Measurements from ENCODE around the gene TTC24.
A peak's percentile ranks its signal among the peaks of the same experiment; 100 is the strongest.
"Not testable (repeated sequence)": the region's sequence is repeated elsewhere in the genome, so short reads cannot be mapped to it uniquely, and the experiment has no call there.

TTC24 gene

DNA sequence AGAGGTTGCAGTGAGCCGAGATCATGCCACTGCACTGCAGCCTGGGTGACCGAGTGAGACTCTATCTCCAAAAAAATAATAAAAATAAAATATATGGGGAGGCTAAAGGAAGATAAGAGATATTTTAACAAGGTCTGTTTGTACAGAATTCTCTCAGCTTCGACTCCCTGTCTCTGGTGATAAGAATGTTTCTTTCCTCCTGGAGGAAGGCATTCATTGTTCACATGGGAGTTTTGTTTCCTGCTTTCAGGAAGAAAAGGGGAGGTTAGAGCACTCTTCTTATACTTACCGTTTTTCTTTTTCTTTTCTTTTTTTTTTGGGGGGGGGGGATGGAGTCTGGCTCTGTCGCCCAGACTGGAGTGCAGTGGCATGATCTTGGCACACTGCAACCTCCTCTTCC lies 10.0 kb downstream of the TTC24 start:
- no peak for DNase-seq

DNA sequence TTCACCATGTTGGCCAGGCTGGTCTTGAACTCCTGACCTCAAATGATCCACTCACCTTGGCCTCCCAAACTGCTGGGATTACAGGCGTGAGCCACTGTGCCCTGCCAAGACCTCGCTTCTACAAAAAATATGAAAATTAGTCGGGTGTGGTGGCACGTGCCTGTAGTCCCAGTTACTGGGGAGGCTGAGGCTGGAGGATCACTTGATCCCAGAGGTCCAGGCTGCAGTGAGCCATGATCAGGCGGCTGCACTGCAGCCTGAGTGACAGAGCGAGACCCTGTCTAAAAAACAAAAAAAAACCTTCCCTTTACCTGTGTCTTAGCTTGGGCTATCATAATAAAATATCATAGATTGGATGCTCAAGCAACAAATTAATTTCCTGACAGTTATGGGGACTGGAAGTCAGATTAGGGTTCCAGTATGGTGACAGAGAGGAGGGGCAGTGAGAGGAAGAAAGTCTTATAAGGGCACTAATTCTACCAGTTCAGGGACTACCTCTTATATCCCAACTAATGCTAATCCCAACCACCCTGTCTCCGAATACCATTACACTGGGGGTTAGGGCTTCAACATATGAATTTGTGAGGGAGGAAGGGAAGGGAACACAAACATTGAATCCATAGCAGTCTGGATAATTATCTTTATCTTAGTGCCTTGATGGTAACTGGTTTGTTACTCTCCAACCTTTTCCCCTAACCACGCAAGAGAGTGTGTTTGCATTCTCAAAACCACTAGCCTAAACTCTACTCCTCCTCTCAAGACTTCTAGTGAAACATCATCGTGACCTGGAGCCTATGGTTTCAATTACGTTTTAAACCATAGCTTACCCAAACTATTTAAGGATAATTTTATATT lies 11.0 kb downstream of the TTC24 start:
- no peak for DNase-seq

DNA sequence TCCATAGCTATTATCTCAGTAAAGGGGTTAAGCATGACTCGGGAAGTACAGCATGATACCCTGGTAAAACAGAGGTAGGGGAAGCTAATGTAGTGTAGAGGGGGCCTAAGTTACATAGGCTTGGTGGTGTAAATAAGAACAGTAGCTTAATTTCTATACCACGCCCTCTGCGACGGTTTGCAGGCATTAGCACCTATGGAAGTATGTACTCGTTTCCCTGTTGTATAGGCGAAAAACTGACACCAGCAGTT lies 11.6 kb downstream of the TTC24 start:
- no peak for DNase-seq

DNA sequence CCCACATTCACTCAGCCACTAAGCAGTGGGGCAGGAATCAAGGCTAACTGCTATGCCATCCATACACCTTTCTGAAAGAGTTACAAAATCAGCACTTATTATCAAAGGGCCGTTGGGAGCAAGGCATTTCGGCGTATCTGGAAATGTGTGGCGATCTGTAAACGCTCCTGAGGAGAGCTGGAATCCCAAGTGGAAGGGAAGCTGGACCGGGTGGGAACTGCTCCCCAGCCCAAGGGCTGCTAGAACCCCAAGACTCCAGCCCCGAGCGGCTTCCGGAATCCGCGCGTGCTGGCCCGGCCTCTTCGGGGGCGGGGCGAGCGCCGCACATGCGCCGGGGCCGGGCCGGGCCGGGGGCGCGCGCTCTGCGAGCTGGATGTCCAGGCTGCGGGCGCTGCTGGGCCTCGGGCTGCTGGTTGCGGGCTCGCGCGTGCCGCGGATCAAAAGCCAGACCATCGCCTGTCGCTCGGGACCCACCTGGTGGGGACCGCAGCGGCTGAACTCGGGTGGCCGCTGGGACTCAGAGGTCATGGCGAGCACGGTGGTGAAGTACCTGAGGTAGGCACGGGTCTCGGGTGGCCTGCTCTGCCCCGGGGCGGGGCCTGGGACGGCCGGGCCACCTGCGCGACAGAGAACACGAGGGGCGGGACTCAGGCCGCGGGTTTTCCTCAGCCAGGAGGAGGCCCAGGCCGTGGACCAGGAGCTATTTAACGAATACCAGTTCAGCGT lies 12.1 kb downstream of the TTC24 start, which contains the start of gene NAXE:
Gene NAXE, plus strand, starts transcription at position 345 of the 726 bp plus-strand sequence. Its CDS starts 29 bp downstream, at position 374.
- DNase-seq, result peak; percentile 87

DNA sequence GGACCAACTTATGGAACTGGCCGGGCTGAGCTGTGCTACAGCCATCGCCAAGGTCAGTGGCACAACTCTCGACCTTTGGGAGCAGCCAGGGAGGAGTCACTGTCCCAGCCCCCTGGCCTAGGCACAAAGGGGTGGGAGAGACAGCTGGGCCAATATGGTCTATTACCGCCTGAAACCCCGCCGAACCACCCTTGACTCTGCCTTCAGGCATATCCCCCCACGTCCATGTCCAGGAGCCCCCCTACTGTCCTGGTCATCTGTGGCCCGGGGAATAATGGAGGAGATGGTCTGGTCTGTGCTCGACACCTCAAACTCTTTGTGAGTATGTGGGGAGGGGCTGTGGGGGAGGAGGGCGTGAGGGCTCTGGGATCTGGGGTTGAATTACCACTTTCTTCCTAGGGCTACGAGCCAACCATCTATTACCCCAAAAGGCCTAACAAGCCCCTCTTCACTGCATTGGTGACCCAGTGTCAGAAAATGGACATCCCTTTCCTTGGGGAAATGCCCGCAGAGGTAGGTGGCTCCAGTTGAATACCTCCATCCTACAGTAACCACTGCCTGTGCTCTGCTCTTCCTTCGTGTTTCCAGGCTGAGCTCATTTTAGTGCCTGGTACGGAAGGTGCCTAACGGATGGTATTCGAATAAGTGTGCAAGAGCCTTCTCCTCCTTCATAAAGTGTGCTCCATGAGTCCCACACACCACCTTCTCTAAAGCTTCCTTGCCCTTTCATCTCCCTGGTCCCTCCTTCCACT lies 12.8 kb downstream of the TTC24 start:
- no peak for DNase-seq

DNA sequence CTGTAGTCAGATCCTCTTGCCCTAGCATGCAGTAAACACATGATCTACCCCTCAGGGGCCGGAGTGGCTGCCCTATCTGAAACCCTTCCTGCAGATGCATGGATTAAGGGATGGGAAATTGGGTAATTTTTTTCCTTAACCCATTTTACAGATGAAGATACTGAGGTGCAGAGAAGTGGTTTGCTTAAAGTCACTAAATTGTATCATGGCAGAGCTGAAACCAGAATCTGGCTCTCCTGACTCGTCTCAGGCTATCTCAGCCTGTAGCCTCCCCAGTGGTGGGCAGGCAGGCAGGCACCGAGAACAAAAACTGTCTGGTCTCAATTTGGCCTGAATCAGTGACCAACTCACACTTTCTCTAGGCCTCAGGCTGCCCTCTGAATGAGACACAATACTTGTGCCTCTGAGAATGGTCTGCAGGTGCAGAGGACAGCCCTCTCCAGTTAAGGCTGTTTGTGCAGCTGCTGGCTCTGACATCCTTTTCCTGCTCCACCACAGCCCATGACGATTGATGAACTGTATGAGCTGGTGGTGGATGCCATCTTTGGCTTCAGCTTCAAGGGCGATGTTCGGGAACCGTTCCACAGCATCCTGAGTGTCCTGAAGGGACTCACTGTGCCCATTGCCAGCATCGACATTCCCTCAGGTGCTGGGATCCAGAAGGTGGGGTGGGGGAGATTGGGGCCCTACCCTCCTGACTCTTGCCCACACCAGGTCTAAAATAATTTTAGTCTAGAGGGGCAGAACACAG lies 13.6 kb downstream of the TTC24 start:
- no peak for DNase-seq

DNA sequence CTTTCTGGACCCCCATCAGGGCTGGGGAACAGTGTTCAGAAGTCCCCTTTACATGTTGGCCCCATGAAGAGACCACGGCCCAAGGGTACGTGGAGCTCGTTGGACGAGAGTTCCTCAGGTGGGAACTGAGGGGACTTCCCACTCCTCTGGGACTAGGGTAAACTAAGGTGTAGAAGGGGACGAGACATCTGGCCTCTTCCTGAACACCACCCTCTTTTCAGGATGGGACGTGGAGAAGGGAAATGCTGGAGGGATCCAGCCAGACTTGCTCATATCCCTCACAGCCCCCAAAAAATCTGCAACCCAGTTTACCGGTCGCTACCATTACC lies 14.1 kb downstream of the TTC24 start:
- DNase-seq, result no peak

DNA sequence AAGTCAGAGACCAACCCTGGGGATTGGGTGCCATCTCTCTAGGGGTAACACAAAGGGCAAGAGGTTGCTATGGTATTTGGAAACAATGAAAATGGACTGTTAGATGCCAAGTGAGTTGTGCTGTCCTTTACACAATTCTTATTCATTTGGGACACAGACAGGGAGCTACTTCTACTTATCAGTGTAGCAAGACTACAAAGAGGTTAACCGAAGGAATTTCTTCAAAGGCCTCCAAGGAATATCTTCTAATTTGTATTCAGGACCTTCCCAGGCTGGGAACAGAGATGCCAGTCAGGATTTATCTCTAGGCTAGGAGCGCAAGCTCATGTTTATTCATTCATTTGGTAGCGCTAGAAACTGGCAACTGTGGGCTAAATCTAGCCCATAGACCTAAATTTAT lies 14.7 kb downstream of the TTC24 start:
- no peak for DNase-seq

DNA sequence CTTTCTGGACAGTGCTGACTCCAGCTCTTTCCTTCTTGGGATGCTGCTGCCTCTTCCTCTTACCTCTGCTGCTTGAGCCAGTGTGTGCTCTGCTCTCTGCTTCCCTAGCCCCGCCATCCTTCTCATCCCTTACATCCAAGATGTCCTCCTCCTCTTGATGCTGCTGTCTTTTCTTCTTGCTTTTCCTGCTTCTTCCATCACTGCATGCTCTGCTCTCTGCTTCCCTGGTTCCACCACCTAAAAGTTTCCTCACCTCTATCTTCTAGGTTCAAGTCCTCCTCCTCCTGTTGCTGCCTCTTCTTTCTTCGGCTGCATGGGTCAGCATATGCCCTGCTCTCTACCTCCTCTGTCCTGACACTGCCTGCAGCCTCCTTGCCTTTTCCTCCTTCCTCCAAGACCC lies 15.5 kb downstream of the TTC24 start:
- DNase-seq, result no peak

DNA sequence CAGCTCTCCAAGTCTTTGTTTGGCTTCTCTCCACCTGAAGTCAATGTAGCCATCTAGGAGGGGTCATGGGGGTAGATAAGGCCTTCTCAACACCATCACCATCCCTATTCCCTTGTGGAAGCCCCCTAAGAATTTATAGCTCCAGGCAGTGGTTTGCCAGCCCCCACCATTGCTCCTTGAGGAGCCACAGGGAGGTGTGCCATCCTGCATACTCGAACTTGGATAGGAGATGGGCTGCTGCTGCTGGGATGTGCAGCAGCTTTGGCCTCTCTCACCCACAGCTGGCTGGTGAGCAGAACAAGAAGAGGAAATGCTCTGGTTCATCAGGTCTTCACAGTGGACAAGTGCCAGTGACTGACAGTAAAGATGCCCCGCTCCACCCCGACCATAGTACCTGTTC lies 16.9 kb downstream of the TTC24 start:
- DNase-seq, result no peak

DNA sequence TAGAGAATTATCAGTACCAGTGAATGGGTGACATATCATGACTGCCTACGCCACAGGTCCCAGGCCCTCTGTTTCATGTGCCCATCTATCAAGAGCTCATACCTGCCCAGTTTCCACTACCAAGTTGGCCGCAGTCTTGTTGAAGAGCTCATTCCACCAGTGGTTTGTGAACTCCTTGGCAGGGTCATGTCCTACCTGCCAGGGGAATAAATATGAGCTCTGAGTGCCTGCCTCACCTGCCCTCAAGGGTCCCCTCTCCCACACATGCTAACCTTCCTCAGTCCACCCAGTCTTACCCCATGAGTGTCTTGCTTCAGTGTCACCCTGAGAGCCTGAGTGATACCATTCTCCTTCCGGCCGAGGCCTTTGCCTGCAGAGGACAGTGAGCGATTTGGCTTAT lies 18.6 kb downstream of the TTC24 start:
- DNase-seq, result no peak

DNA sequence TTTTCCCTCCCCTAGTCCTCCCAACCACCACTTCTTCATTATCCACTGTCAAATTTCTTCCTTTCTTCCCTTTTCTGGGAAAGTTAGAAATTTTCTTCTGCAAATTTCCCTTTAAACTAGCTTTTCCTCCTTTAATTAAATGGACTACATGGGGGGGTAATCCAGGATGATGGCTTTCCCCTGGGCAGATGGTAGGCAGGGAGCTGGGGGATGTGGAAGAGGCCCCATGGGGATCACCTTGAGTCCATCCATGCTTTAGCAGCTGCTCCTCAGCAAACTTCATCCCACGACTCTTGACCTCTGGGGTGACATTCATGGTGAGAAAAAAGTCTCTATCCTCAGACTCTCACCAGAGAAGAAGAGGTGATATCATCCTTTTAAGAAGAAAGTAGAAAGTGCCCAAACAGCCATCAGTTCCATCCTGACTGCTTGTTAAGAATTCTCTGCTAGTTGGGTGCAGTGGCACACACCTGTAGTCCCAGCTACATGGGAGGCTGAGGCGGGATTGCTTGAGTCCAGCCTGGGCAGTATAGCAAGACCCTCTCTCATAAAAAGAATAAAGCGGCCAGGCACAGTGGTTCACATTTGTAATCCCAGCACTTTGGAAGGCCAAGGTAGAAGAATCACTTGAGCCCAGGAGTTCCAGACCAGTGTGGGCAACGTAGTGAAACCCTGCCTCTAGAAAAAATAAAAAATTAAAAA lies 19.4 kb downstream of the TTC24 start:
- DNase-seq, result no peak

DNA sequence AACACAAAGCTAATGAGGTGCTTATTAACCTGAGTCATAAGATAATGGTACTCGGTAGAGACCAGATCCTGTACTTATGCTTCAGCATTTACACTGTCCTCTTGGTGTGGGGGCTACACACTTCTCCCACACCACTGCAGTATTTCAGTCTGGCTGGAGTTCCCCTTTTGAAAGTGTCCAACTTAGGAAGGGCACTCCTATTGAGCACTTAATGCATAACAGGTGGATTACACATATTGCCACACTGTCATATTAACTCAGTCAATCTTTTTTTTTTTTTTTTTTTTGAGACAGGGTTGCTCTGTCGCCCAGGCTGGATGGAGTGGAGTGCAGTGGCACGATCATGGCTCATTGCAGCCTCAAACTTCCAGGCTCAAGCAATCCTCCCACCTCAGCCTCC lies 20.3 kb downstream of the TTC24 start:
- no peak for DNase-seq

DNA sequence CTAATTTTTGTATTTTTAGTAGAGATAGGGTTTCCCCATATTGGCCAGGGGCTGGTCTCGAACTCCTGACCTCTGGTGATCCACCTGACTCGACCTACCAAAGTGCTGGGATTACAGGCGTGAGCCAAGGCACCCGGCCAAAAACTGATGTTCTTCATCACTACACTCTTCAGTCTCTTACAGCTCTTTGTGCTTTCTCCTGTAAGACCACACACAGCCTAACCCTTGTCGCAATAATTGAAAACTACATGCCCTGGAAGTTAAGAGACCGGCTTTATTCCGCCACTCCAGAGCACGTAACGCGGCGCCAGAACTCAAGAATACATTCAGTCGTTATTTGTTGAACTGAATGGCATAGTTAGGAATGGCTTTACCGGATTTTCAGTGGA lies 21.2 kb downstream of the TTC24 start:
- no peak for DNase-seq

DNA sequence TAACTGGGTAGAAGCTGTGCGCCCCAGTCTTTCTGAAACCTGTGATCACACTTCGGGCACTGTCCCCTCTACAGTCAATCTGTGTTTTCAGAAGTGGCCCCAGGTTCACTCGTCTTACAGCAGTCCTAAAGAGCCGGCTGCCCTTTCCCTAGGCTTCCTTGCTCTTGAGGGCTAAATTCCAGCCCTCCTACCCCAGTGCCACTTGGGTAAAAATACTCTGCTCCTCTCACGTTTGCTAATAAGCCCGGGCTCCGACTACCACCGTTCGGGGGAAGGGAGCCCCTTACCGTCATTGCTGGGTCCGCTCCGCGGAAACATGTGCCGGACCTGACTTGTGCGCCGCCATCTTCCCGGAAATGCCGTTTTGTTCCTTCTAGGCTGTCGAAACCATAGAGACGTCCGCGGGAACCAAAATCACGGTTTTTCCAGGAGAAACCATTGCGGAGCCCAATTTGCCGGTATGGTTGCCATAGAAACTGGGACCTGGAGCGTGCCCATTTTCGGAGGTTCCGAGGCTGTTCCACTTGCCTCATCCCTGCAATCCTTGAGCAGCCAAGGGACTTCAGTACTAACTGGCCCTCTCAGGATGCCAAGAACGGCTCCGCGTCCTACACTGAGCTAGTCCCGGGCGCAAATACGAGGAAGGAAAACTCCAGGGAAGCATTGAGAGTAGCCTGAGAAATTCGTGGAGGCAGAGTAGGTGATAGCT lies 21.8 kb downstream of the TTC24 start, which contains the start of gene GPATCH4:
Gene GPATCH4, minus strand, starts transcription at position 358 of the 709 bp plus-strand sequence.
- DNase-seq, result peak; percentile 89

DNA sequence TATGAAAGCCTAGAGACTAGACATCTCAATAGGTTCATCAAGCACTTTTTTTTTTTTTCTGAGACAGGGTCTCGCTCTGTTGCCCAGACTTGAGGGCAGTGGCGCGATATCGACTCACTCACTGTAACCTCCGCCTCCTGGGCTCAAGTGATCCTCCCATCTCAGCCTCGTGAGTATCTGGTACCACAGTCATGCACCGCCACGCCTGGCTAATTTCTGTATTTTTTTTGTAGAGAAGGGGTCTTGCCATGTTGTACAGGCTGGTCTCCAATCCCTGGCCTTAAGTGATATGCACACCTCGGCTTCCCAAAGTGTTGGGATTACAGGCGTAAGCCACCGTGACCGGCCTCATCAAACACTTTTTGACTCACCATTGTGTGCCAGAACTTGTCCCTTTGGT lies 22.4 kb downstream of the TTC24 start:
- no peak for DNase-seq

DNA sequence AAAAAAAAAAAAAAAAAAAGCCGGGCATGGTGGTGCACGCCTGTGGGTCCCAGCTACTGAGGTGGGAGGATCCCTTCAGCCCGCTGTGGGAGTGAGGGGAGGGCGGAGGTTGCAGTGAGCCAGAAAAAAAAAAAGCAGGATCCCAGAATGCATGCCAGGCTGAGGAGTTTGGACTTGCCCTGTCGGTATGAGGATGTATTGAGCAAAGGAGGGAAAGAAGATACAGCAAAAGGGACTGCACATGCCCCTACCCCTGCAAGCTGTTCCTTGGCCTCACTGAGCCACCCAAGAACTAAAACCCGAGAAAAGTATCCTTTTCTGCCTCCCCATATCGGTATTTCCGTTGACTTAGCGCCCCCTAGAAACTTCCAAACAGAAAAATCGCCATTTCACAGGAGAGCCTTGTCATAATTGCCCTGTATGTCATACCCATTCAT lies 23.1 kb downstream of the TTC24 start:
- DNase-seq, result no peak

DNA sequence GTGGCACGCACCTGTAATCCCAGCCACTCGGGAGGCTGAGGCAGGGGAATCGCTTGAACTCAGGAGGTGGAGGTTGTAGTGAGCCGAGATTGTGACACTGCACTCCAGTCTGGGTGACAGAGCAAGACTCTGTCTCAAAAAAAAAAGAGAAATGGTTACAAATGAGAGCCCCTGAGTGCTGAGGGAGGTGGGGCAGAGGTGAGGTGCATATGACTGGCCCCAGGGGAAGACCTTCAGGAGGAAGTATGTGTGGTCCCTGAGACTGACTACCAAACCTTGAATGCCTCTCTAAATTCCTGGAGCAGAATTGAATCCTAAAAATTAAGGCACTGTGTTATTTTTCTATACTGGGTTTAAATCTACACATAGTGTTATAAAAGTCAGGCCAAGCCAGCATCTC lies 27.8 kb downstream of the TTC24 start:
- DNase-seq, result not testable (repeated sequence)

DNA sequence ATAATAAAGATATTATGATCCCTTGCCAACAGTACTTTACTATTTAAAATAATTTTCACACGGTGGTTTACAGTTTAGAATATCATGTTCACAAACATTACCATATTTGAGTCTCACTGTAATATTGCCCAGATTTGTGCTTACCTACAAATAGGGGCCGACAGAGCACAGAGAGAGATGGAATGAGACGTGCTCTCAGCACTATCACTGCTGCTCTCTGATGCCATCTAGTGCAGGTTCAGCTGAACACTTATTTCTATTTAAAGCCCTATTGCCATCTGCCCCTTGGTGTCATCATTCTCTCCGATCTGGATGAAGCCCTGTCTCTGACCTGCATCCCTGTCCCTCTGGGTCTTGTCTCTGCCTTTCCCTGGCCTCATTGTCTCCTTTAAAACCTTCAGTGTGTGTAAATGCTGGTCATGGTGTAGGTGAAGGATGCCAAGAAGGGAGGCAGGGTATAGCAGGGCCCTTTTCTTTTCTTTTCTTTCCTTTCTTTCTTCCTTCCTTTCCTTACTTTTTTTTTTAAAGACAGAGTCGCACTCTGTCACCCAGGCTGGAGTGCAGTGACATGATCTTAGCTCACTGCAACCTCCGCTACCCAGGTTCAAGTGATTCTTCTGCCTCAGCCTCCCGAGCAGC lies 28.6 kb downstream of the TTC24 start:
- no peak for DNase-seq

DNA sequence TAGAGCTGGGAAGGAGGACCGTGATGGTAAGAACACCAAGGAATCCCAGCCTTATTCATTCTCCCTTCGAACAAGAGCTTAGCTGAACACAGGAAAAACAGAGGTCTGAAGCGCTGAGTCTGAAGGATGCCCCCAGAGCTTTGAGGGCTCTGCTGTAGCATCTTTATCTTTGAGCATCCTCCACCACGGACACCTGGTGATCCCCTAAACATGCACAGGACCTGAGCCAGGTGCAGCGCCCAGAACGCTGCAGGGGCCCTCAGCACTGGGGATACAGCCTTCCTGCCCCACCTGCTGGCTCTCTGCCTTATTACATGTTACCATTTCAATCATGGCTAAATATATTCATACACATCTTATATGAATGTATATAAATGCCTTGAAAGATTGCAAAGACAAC lies 29.5 kb downstream of the TTC24 start:
- no peak for DNase-seq

DNA sequence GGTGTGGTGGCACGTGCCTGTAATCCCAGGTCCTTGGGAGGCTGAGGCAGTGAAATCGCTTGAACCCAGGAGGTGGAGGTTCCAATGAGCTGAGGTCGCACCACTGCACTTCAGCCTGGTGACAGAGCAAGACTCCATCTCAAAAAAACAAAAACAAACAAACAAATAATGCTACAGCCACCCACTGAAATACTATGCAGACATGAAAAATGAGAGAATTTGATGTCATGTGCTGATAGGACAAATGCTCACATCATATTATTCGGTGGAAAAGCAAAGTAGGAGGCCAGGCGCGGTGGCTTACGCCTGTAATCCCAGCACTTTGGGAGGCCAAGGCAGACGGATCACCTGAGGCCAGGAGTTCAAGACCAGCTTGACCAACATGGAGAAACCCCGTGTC lies 30.5 kb downstream of the TTC24 start:
- not testable (repeated sequence) for DNase-seq
